ENCODE results near the gene GTF3C4.

GTF3C4 gene

GRCh38 chr9:132670457-132671391 is at the start of gene GTF3C4:
Gene GTF3C4 (plus strand): TSS chr9:132670464. CDS start chr9:132670599, 135 bp downstream.
- no peak for DNase-seq

GRCh38 chr9:132622159-132622558 is 48.1 kb upstream of the GTF3C4 start:
- no peak for DNase-seq

- no peak for DNase-seq
These were observed 44.0 kb upstream of the GTF3C4 start for GRCh38 chr9:132626285-132626684.

GRCh38 chr9:132627106-132627505 is 43.2 kb upstream of the GTF3C4 start:
- no peak for DNase-seq

GRCh38 chr9:132627594-132627993 is 42.7 kb upstream of the GTF3C4 start:
- no peak for DNase-seq

GRCh38 chr9:132628746-132629145 is 41.5 kb upstream of the GTF3C4 start:
- no peak for DNase-seq

GRCh38 chr9:132630116-132630515 is 40.1 kb upstream of the GTF3C4 start:
- DNase-seq: no peak

- DNase-seq: no peak
These were observed 39.5 kb upstream of the GTF3C4 start for GRCh38 chr9:132630811-132631210.

GRCh38 chr9:132631280-132631679 is 39.0 kb upstream of the GTF3C4 start:
- no peak for DNase-seq

GRCh38 chr9:132631685-132632084 is 38.6 kb upstream of the GTF3C4 start:
- DNase-seq: no peak

GRCh38 chr9:132632413-132633129 is 37.7 kb upstream of the GTF3C4 start:
- DNase-seq: no peak

GRCh38 chr9:132634327-132634726 is 35.9 kb upstream of the GTF3C4 start:
- no peak for DNase-seq

GRCh38 chr9:132637351-132637750 is 32.9 kb upstream of the GTF3C4 start:
- no peak for DNase-seq

- no peak for DNase-seq
These were observed 32.5 kb upstream of the GTF3C4 start for GRCh38 chr9:132637801-132638200.

- no peak for DNase-seq
These were observed 32.0 kb upstream of the GTF3C4 start for GRCh38 chr9:132638240-132638639.

- no peak for DNase-seq
These were observed 30.9 kb upstream of the GTF3C4 start for GRCh38 chr9:132639322-132639721.

GRCh38 chr9:132641216-132641615 is 29.0 kb upstream of the GTF3C4 start:
- DNase-seq: no peak

GRCh38 chr9:132644251-132644650 is 26.0 kb upstream of the GTF3C4 start:
- no peak for DNase-seq

GRCh38 chr9:132645306-132645705 is 25.0 kb upstream of the GTF3C4 start:
- DNase-seq: no peak

GRCh38 chr9:132645711-132646110 is 24.6 kb upstream of the GTF3C4 start:
- no peak for DNase-seq

- DNase-seq: no peak
These were observed 23.5 kb upstream of the GTF3C4 start for GRCh38 chr9:132646726-132647125.

GRCh38 chr9:132647355-132647754 is 22.9 kb upstream of the GTF3C4 start:
- no peak for DNase-seq

GRCh38 chr9:132647806-132648205 is 22.5 kb upstream of the GTF3C4 start:
- DNase-seq: no peak

- DNase-seq: no peak
These were observed 22.0 kb upstream of the GTF3C4 start for GRCh38 chr9:132648283-132648682.
